HG02938 (cell line): ENCODE data around the gene C1orf198.

Experiments
- ATAC-seq: cut with Tn5 transposase; IDR thresholded peaks from one replicate; pipeline ENCODE4 v1.9.1; 2021; ENCODE audit warnings: mild to moderate bottlenecking, moderate library complexity; ENCODE audit not compliant: unreplicated experiment

Gene C1orf198, protein sequence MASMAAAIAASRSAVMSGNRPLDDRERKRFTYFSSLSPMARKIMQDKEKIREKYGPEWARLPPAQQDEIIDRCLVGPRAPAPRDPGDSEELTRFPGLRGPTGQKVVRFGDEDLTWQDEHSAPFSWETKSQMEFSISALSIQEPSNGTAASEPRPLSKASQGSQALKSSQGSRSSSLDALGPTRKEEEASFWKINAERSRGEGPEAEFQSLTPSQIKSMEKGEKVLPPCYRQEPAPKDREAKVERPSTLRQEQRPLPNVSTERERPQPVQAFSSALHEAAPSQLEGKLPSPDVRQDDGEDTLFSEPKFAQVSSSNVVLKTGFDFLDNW

GRCh38 chr1:230867903-230868735 lies at the start of gene C1orf198:
Gene C1orf198, minus strand, starts transcription at chr1:230868521. Its CDS starts 9 bp downstream, at chr1:230868512.
- ATAC-seq: peak; percentile 73

DNA sequence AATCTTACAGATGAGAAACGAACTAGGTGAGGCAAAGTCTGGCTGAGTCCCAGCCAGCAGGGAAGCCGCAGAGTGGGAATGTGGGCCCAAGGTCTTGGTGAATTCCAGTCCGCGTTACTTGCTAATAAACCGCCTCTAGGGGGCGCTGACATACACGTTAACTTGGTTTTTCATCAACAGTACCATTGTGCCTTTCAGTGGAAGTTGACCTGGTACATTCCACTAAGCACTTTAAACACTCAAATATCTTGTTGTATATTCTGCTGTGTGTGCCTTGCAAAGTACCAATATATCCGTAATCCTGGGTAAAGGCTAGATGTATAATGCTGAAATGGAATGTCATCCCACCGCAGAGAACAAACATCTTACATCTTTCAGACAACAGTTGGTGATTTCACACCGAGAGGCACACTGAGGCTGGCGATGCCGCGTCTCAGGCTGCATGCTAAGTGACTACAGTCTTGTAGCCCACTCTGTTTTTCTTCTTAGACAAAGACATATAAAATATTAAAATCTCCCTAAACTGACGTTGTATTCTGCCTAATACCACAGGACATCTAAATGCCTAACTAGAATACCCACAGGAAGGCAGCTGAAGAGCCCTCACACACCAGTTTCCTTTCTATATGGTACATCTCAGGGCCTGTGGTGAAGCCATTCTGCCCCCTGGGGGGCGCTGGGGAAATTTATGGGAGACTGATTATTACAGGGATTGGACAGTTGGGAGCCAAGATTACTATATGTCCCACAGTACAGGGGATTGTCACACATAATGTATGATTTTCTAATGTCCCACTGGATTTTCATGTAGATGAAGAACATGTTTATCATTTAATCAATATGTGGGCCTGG lies 49.2 kb upstream of the C1orf198 start:
- ATAC-seq: no peak

DNA sequence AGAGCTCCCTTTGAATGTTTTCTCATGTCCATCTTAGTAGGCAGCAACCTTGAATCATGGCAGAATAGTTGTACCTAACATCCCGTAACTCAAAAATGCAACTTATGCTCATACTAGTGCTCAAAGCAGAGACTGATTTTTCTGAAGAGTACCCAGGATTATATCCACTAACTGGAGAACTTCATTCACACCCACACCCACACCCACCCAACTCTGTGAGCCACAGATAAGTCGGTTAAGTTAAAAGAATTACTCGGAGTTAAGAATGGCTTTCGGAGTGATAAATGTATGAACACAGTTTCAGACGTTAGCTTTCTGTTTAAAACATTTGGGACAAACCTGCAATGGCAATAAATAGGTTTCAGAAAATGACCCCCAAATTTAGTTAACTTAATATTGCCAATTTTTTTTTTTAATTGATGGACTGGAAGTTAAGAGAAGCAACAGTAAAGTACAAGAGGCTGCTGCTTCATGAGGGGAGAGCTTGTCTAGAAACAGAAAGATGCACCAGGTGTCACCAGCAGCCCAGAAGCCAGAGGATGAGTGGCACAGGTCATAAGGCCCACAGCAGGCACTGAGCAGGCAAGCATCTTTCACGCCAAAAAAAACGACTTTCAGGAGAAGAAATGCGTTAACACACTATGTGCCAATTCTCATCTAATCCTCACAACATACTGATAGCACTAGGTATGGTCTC lies 48.4 kb upstream of the C1orf198 start:
- no peak for ATAC-seq

DNA sequence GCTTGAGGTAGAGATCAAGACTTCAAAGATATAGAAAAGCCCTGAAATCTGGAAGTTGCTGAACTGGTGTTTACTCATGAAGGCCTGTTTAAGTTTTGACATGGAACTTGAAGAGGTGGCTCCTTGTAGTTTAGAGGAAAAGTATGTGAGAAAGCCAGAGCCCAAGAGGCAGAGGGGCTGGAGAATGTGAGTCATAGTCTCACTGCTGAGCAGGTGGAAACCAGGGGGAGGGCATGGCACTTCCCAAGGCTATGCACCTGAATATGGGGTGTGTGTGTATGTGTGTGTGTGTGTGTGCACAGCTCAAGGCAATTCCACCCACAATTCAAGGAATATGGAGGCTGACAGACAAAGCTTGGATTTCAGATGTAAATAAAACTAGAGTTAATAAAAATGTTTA lies 46.8 kb upstream of the C1orf198 start:
- ATAC-seq: no peak

GRCh38 chr1:230913496-230913895 lies 45.2 kb upstream of the C1orf198 start:
- ATAC-seq: no peak

GRCh38 chr1:230910755-230911117 lies 42.4 kb upstream of the C1orf198 start:
- ATAC-seq: no peak

- no peak for ATAC-seq
Measured at GRCh38 chr1:230909974-230910754, 41.8 kb upstream of the C1orf198 start.

DNA sequence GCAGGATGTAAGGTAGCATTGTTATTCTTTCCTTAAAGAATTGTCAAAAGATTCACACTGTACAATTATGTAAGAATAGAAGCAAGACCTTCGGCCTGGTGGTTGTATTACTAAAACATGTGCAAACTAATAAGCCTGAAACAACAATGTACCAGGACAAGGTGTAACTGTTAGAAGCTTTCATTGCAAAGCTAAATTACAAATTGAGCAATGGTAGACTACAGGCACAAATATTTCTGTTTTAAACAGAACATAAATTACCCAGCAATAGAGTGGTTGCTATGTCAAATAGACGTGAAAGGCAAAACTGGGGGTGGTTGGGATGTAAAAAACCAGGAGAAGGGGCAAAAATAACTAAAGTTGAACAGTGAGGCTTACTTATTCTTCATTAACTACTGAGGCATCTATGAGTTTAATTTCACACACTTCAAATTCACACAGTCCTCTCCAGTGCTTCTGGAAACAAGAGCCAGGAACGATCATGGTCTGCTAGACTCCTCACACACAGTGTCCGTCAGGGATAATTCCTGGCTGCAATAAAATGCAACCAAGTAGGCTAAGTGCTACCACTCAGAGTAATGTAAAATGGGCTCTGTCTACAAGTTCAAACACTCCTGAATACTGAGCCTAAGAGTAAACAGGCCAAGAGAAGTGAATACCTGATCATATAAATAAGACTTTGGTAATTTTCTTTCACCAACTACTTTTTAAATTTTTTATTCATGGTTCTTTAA lies 39.3 kb upstream of the C1orf198 start:
- no peak for ATAC-seq

GRCh38 chr1:230906226-230906625 lies 37.9 kb upstream of the C1orf198 start:
- ATAC-seq: no peak

DNA sequence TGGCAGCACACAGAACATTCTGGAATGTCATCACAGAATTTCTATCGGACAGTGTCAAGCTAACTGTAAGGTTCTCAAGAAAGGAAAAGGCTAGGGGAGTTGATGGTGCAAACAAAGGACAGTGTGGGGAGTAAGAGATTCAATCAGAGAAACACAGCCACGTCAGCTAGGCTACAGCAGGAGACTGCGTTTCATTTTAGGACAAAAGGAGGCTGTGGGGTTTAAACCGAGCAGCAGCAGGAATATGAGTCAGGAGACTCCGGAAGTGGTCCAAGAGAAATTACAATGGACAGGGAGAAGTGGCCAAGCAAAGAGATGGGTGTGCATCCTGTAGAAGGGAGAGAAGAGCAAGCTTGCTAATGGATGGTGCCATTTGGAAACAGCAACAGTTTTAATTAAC lies 37.4 kb upstream of the C1orf198 start:
- no peak for ATAC-seq

GRCh38 chr1:230902349-230902923 lies 34.1 kb upstream of the C1orf198 start:
- no peak for ATAC-seq

- no peak for ATAC-seq
Measured at GRCh38 chr1:230901671-230902070, 33.4 kb upstream of the C1orf198 start.

GRCh38 chr1:230900984-230901383 lies 32.7 kb upstream of the C1orf198 start:
- ATAC-seq: no peak

- ATAC-seq: no peak
Measured at GRCh38 chr1:230899841-230900251, 31.5 kb upstream of the C1orf198 start.

DNA sequence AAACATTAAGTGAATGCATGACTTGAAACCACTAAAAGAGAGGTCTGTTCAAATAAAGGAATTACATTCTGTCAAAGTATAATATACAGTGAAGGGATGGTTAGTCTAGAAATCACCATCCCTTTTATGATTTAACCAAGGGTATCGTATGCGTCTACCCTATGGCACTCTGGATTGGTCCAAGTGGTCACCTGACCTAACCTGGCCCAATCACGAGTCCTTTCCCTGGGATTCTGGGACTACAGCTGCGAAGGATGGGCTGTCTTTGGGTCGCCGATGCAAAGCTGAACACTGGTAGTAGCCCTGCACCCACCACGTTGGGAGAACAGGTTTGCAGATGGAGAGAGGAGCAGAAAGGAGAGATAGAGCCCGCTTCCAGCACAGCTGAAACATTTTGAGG lies 30.4 kb upstream of the C1orf198 start:
- ATAC-seq: no peak

DNA sequence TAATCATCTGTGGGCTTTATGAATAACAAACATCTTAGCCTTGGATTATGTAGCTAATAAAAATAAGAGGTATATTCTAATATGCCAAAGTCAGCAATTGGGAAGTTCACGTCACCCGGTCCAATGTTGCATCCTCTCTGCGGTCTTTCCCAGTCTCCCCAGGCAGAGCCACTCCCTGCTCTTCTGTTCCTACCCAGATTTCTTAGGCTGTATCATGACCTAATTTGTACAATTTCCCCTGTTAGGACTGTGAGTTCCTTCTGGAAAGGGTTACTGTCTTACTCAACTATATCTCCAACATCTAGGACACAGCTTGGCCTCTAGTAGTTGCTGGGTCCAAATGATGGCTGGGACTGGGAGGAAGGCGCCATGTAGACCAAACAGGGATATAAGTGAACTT lies 29.8 kb upstream of the C1orf198 start:
- no peak for ATAC-seq

DNA sequence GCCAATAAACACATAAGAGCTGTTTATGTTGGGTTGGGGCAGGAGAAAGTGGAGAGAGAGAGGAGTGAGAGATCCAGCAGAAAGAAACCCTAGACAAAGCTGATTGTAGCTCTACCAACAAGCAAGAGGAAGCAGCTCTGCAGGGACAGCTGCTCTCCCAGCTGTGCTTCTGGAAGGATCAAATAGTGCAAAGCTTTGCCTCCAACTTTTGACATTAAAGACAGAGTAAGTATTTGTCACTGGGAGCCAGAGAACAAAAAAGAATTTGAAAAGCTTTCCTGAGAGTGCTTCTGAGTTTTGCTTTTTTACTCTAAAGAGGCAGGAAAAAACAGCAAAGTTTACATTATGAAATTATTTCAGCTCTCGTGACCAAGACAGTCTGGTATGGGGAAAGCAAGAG lies 28.5 kb upstream of the C1orf198 start:
- no peak for ATAC-seq

DNA sequence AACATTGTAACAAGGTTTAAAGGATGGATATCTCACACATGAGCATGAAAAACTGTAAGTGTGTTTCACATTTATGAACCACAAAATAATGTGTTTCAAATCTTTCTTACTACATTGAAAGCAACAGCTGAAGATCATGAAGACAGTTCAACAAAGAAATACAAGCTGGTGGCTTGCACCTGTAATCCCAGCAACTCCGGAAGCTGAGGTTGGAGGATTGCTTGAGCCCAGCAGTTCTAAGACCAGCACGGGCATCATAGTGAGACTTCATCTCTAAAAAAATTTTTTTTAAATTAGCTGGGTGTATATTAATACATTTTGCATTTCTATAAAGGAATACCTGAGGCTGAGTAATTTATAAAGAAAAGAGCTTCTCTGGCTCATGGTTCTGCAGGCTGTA lies 27.1 kb upstream of the C1orf198 start:
- ATAC-seq: no peak

DNA sequence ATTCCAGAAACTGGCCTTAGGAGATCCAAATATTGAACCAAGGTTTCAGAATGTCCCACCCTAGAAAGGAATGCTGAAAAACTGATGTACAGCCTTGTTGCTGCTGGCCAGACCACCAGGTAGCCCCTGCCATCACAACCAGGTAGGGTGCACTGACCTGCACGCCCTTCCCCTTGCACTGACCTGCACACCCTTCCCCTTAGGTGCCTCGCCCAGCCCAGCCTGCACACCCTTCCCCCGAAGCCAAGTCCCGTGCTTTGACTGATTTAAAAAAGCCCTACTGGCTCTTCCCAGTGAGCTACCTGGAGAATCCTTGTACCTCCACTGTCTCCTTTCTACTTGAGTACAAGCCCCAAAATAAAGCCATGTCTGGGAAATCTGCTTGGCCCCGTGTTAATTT lies 26.3 kb upstream of the C1orf198 start:
- no peak for ATAC-seq
